WI38 (cell line): ENCODE data around the gene RASAL2.

Source experiments
- H3K4me3 ChIP-seq: 2 replicates; pipeline ENCODE4 v1.5.1; 2011; ENCODE audit warnings: low read depth, mild to moderate bottlenecking, control low read depth, low read length
- TF ChIP-seq, protein P1 (sequence below): IDR thresholded peaks from 2 replicates; pipeline ENCODE4 v1.5.1; 2012; ENCODE audit warnings: low read depth, mild to moderate bottlenecking, control low read depth, low read length

Gene RASAL2

DNA sequence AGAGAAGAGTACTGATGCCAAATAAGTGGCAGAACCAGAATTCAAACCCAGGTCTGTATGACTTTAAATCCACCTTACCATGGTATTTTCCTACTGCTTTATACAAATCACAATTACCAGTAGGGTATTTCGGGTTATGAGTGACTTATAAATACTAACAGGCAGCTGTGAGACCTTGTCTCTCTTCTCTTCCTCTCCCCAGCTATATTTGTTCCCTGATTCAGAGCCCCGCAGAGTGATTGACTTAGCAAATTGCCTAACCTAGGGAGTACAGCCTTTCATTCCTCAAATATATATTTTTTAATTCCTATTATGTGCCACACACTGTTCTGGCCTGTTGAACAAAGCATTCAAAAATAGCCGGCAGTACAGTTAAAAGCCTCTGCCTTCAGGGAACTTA lies 234.8 kb downstream of the RASAL2 start:
- TF ChIP-seq, protein P1, sequence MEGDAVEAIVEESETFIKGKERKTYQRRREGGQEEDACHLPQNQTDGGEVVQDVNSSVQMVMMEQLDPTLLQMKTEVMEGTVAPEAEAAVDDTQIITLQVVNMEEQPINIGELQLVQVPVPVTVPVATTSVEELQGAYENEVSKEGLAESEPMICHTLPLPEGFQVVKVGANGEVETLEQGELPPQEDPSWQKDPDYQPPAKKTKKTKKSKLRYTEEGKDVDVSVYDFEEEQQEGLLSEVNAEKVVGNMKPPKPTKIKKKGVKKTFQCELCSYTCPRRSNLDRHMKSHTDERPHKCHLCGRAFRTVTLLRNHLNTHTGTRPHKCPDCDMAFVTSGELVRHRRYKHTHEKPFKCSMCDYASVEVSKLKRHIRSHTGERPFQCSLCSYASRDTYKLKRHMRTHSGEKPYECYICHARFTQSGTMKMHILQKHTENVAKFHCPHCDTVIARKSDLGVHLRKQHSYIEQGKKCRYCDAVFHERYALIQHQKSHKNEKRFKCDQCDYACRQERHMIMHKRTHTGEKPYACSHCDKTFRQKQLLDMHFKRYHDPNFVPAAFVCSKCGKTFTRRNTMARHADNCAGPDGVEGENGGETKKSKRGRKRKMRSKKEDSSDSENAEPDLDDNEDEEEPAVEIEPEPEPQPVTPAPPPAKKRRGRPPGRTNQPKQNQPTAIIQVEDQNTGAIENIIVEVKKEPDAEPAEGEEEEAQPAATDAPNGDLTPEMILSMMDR = no peak
- no peak overlapping the region for H3K4me3 ChIP-seq

DNA sequence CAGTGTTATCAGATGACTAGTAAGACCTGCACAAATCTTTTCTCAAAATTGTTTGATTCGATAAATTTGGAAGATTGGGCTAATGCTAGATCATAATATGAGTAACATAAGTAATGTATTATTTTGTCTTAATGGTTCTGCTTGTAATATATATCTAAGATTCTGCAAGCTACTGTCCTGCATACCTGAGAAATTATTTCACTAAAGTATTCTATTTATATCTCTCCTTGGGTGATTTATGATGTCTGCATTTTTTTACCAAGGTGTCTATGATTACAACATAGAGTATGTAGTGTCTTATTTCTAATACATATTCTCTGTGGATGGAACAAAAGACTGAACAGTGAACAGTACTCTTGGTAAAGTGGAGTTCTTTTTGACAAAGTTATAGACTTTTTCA lies 236.2 kb downstream of the RASAL2 start:
- H3K4me3 ChIP-seq = no peak overlapping the region
- TF ChIP-seq, protein P1 = no peak

DNA sequence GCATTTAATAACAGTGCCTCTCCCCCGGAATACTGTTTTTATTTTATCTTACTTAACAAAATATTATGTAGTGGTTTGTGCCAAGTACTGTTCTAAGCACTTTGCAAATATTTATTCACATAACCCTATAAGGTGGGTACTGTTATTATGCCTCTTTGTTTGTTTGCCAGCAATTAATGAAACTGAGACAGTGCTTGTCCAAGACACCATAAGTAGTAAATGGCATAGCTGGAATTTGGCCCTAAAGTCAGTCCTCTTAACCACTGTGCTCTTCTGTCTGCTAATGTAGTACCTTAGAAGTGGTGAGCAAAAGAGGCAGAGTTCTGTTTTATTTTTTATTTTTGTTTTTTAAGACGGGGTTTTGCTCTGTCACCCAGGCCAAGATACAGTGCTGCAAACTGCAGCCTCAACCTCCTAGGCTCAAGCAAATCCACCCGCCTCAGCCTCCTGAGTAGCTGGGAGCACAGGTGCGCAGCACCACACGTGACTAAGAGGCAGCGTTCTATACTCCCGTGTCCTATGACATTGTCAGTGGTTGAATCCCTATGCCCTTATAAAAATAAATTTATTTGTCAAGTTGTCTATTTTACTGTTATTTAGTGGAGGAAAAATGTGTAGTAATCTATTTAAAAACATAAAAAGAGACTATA lies 237.1 kb downstream of the RASAL2 start:
- no peak overlapping the region for H3K4me3 ChIP-seq
- TF ChIP-seq, protein P1 = no peak

DNA sequence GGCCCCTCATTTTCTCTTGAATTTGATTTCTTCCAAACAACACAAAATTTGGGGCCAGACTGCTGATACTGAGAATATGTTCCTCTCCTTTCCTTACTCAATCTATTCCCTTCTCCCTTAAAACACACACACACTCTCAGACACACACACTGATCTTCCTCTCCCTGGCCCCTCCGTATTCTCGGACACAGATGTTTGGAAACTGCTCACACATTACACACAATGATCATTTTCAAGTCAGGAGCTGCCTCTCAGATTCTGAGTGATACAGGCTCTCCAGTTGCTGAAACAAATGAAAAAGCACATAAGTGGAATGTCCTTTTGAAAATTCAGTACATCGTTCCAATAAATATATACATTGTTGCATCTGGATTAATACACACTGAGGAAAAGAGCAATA lies 241.5 kb downstream of the RASAL2 start:
- TF ChIP-seq, protein P1 = no peak
- no peak overlapping the region for H3K4me3 ChIP-seq

DNA sequence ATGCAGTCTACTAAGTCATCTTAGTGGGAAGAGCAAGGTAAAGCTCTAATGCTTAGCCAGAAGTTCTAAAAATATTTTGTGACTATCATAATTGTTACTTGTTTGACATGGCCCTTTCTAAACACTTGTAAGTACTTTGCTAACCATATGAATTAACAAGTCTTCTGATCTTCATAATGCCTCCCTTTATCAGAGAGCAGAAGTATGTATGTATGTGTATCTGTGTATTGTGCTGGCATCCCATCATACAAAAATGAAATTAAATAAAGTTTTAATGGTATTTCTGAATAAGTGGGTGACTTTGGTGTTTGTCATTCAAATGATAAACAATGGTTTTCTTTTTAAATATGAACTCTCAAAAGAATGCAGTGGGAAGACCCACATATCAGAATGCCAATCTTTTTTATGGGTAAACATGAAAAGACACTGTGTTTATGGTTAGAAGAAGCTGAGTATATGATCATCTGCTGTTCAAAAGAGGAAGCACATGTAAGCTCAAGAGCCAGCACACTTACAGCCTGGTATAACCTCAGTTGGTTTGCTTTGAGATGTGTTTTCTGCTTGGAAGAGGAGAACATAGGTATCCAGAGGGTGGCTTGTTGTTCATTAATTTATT lies 243.3 kb downstream of the RASAL2 start:
- TF ChIP-seq, protein P1 = no peak
- H3K4me3 ChIP-seq = no peak overlapping the region

DNA sequence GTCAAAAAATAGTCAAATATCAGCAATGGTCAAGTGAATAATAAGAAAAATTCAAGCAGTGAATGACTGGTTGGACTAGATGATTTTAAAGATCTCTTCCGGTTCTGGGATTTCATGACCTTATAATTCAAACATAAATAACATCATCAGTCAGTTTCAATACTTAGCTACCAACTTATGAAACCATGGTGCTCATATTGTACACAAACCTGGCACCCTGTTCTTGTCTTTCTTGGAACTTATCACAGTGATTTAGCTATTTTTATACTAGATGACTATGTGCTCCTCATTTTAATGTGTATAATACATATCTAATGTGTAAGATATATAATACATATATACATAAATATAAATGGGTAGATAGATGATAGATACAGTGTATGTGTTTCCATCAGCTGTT lies 245.9 kb downstream of the RASAL2 start:
- no peak overlapping the region for H3K4me3 ChIP-seq
- TF ChIP-seq, protein P1 = no peak

DNA sequence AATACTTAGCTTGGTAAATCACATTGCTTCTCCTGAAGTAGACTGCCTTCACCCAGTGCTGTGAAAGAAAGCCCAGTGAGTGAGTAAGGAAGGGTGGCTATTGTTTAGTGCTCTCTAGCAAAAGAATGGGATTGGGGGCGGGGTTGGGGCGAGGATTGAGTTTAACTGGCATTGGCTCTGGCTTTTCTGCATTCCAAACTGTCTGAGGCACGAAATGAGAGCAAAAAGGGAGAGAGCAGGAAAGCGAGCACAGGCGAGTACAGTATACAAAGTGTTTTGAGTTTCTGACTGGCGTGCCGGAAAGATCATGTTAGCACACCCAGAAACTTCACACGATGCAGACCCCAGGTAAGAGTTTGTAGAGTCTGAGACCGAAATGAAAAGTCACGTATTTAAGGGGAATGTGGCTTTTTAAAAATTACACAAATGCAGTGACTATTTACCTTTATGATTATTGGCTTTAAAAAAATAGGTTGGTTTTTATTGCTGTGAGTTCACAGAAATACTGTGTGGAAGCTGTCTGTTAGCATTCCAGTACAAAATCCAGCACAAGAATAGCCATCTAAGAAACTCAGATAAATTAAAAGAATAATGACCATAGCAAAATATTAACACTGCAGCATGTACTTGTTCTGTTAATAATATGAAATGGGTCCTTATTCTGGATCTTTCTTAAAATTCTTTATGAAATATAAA lies 247.5 kb downstream of the RASAL2 start:
- peak overlapping the region; percentile 30 for H3K4me3 ChIP-seq
- TF ChIP-seq, protein P1 = no peak
